Medulla oblongata (tissue), 1 donor: ENCODE measurements around the gene ZNF462.

Experiments
- DNase-seq: peaks from one replicate; pipeline ENCODE4 v3.0.0-alpha.2; 2015; ENCODE audit errors: extremely low spot score

ZNF462 gene

DNA sequence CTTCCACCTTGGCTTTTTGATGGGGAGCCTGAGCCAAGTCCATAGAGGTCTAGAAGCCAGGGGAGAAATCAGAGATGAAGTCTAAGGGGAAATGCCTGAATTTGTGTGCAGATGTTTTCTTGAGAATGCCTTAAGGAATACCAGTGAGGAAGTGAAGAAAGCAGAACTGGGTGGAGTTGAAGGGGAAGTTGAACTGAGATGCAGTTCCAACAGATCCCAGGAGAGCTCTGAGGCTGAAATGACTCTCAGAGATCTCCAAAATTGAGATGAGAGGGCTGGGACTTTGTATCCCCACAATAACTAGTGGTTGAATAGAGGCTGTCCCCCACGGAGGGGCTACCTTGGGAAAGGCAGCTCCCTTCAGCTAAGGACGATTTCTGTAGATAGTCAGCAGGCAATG, 197.1 kb downstream of the ZNF462 start:
- no peak for DNase-seq
